Ovary (tissue), 3 donors: ENCODE measurements around the gene ENTPD8.

Experiments used
- EP300 ChIP-seq: sonication (generic); formaldehyde crosslinking; IDR thresholded peaks from one replicate; pipeline ENCODE4 v1.6.1; 2017; ENCODE audit warnings: antibody characterized with exemption
- POLR2A ChIP-seq: fragments of 450-650 bp; IDR thresholded peaks from one replicate; pipeline ENCODE4 v1.6.1; 2017; ENCODE audit warnings: antibody characterized with exemption, mild to moderate bottlenecking, moderate library complexity
- TF ChIP-seq, protein P1 (sequence below), 3 donors: fragments of 450-650 bp in 2 of 3; fragments of 200-600 bp in 1 of 3; IDR thresholded peaks; one replicate each; pipeline versions ENCODE4 v1.5.1 to v1.8.0; 2016 to 2022; ENCODE audit warnings: antibody characterized with exemption in 3 of 3, mild to moderate bottlenecking in 1 of 3
- donor health status: DM: no; HTN: no; CAD: no.

DNA sequence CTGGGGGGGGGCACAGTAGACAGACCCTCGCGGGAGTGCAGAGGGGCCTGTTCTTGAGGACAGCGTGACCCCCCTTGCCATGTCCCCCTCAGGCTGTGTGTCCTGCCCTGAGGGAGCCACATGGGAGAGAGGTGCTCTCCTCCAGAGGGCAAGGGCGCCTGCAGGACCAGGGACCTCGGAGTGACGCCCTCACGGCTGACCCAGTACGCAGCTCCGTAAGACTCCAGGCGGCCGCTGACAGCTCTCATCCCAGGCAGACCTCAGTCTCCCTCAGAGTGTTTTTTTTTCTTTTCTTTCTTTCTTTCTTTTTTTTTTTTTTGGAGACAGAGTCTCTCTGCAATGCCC lies 45.5 kb downstream of the ENTPD8 start:
- TF ChIP-seq, protein P1, sequence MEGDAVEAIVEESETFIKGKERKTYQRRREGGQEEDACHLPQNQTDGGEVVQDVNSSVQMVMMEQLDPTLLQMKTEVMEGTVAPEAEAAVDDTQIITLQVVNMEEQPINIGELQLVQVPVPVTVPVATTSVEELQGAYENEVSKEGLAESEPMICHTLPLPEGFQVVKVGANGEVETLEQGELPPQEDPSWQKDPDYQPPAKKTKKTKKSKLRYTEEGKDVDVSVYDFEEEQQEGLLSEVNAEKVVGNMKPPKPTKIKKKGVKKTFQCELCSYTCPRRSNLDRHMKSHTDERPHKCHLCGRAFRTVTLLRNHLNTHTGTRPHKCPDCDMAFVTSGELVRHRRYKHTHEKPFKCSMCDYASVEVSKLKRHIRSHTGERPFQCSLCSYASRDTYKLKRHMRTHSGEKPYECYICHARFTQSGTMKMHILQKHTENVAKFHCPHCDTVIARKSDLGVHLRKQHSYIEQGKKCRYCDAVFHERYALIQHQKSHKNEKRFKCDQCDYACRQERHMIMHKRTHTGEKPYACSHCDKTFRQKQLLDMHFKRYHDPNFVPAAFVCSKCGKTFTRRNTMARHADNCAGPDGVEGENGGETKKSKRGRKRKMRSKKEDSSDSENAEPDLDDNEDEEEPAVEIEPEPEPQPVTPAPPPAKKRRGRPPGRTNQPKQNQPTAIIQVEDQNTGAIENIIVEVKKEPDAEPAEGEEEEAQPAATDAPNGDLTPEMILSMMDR (IDR thresholded peaks at IDR 0.05) = no peak
- TF ChIP-seq POLR2A (no peak), EP300 (no peak)
